Measurements from ENCODE around the gene TREH. TPM values are rescaled to one million over a fixed set of nuclear protein-coding genes. Genes with fewer than 3 reads are reported as not detected.
"Not testable (repeated sequence)": the region's sequence is repeated elsewhere in the genome, so short reads cannot be mapped to it uniquely, and the experiment has no call there.

The TREH gene, protein sequence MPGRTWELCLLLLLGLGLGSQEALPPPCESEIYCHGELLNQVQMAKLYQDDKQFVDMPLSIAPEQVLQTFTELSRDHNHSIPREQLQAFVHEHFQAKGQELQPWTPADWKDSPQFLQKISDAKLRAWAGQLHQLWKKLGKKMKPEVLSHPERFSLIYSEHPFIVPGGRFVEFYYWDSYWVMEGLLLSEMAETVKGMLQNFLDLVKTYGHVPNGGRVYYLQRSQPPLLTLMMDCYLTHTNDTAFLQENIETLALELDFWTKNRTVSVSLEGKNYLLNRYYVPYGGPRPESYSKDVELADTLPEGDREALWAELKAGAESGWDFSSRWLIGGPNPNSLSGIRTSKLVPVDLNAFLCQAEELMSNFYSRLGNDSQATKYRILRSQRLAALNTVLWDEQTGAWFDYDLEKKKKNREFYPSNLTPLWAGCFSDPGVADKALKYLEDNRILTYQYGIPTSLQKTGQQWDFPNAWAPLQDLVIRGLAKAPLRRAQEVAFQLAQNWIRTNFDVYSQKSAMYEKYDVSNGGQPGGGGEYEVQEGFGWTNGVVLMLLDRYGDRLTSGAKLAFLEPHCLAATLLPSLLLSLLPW
- not detected for polyA plus RNA-seq (2013, experiment 1 of 2)
- polyA plus RNA-seq (2013, experiment 2 of 2): not detected

DNA sequence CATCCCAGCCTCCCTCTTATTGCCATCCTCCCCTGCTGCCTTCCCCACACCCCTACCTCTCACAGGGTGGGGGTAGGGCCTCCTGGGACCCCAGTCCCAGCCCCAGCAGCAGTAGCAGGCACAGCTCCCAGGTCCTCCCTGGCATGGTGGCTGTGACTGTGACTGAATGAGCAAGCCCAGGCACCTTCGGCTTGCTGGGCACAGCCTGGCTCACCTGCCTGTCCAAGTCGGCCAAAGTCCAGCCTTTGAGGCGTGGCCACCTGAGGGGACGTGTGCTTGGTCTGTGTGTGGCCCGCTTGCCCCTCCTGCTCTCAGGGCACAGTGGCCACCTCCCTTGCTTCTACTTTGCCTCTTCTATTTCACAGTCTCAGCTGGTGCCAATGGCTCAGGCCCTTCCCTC, at the start of gene TREH:
TSS of gene TREH (minus strand) at position 168 of the 400 bp plus-strand sequence. CDS start at position 145, 23 bp downstream.
- H3K9me3 ChIP-seq (ENCODE audit: control insufficient read depth, low read length): no peaks in the 10 kb centered on the region
- 71% methylated on average over 4 of the region's 5 CpGs for WGBS
- H3K4ac ChIP-seq (ENCODE audit: low read depth in 1 of 2, low read length in 2 of 2): no peak within 1 kb of the TSS
- no peak within 1 kb of the TSS for H2BK5ac ChIP-seq (ENCODE audit: low read depth, low read length, poor library complexity, severe bottlenecking)
- H4K91ac ChIP-seq (ENCODE audit: low read length): no peak within 1 kb of the TSS
- no peak within 1 kb of the TSS for H3K4me2 ChIP-seq (ENCODE audit: low read length, poor library complexity, severe bottlenecking)
- no peaks in the 10 kb centered on the region for H3K36me3 ChIP-seq (ENCODE audit: control insufficient read depth in 1 of 2, insufficient read depth in 2 of 2, low read depth in 1 of 2, low read length in 2 of 2)
- H3K4me1 ChIP-seq (ENCODE audit: control insufficient read depth, insufficient read depth, low read depth, low read length): peaks cover 4% of the 10 kb centered on the region
- H3K79me1 ChIP-seq (replicated peaks; ENCODE audit: low read length, poor library complexity, severe bottlenecking): no peaks in the 10 kb centered on the region
- H3K9ac ChIP-seq (ENCODE audit: low read length): no peak within 1 kb of the TSS
- H3K14ac ChIP-seq (ENCODE audit: low read length in 2 of 2): no peak within 1 kb of the TSS
- no peak for DNase-seq
- H2BK120ac ChIP-seq (ENCODE audit: low read depth, low read length): no peak within 1 kb of the TSS
- no peak within 1 kb of the TSS for H2BK15ac ChIP-seq (ENCODE audit: low read depth, poor library complexity, severe bottlenecking)
- H3K4me3 ChIP-seq (ENCODE audit: insufficient read depth in 1 of 2, low read depth in 1 of 2, low read length in 2 of 2): no peak within 1 kb of the TSS
- no peak within 1 kb of the TSS for H2AK5ac ChIP-seq (ENCODE audit: low read length, severe bottlenecking)
- no peak within 1 kb of the TSS for H2BK12ac ChIP-seq (ENCODE audit: low read length in 2 of 2)
- H3K27ac ChIP-seq (ENCODE audit: low read length, poor library complexity, severe bottlenecking): no peak within 1 kb of the TSS
- no peak within 1 kb of the TSS for H3K23ac ChIP-seq (ENCODE audit: low read length in 2 of 2)
- peaks cover 4 to 8% of the 10 kb centered on the region in 2 experiments for H3K27me3 ChIP-seq (ENCODE audit: control insufficient read depth in 1 of 2, insufficient read depth in 1 of 2, low read length in 2 of 2)
- no peak within 1 kb of the TSS for H3K18ac ChIP-seq (ENCODE audit: low read depth in 1 of 2, low read length in 2 of 2)
- H2AFZ ChIP-seq (ENCODE audit: low read depth, low read length): no peak within 1 kb of the TSS
- H4K8ac ChIP-seq (ENCODE audit: low read length): peak within 1 kb of the TSS; percentile 36

DNA sequence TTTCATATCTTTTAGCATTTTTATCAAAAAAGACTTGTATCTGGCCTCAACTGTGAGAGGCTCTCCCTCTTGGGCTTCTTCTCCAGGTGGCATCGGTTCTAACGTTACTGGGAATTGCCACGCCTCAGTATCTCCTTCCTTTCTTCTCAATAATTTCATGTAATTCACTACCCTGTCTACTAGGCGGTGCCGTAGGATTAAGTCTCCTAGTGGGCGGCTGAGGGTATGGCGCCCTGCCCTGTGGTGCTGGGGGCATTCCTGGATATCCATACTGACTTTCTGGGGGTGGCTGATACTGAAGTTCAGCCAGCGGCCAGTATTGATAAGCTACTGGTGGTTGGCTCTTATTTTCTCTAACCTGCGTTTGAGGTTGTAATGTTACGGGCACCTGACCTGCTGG, 48.7 kb upstream of the TREH start:
- not testable (repeated sequence) for H2BK15ac ChIP-seq (ENCODE audit: low read depth, poor library complexity, severe bottlenecking); H2BK12ac ChIP-seq (ENCODE audit: low read length in 2 of 2); H2AFZ ChIP-seq (ENCODE audit: low read depth, low read length); H3K14ac ChIP-seq (ENCODE audit: low read length in 2 of 2); H3K27ac ChIP-seq (ENCODE audit: low read length, poor library complexity, severe bottlenecking); H3K4me3 ChIP-seq (ENCODE audit: insufficient read depth in 1 of 2, low read depth in 1 of 2, low read length in 2 of 2); H3K27me3 ChIP-seq (ENCODE audit: control insufficient read depth in 1 of 2, insufficient read depth in 1 of 2, low read length in 2 of 2); DNase-seq; H3K4me2 ChIP-seq (ENCODE audit: low read length, poor library complexity, severe bottlenecking); H2BK5ac ChIP-seq (ENCODE audit: low read depth, low read length, poor library complexity, severe bottlenecking); H3K36me3 ChIP-seq (ENCODE audit: control insufficient read depth in 1 of 2, insufficient read depth in 2 of 2, low read depth in 1 of 2, low read length in 2 of 2); H3K18ac ChIP-seq (ENCODE audit: low read depth in 1 of 2, low read length in 2 of 2); H3K9me3 ChIP-seq (ENCODE audit: control insufficient read depth, low read length); H3K23ac ChIP-seq (ENCODE audit: low read length in 2 of 2); H3K79me1 ChIP-seq (replicated peaks; ENCODE audit: low read length, poor library complexity, severe bottlenecking); H3K4me1 ChIP-seq (ENCODE audit: control insufficient read depth, insufficient read depth, low read depth, low read length); H3K9ac ChIP-seq (ENCODE audit: low read length); H4K8ac ChIP-seq (ENCODE audit: low read length); H2AK5ac ChIP-seq (ENCODE audit: low read length, severe bottlenecking); H4K91ac ChIP-seq (ENCODE audit: low read length); H3K4ac ChIP-seq (ENCODE audit: low read depth in 1 of 2, low read length in 2 of 2); H2BK120ac ChIP-seq (ENCODE audit: low read depth, low read length)
- 100% methylated on average over 8 of the region's 10 CpGs for WGBS

DNA sequence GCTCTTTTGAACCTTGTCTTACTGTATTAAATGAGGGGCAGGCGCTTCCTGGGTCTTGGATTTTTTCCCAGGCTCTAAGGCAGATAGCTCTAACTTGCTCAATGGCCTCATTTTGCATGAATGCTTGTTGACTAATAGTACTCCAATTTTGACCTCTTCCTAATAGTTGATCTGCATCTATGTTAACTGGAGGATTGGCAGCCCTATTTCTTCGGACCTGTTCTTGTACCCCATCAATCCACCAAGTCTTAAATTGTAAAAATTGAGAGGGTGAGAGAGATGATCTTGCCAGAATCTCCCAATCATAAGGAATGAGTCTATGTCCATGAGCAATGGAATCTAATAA, 48.2 kb upstream of the TREH start:
- H2BK5ac ChIP-seq (ENCODE audit: low read depth, low read length, poor library complexity, severe bottlenecking); H3K23ac ChIP-seq (ENCODE audit: low read length in 2 of 2); DNase-seq; H3K79me1 ChIP-seq (replicated peaks; ENCODE audit: low read length, poor library complexity, severe bottlenecking); H3K14ac ChIP-seq (ENCODE audit: low read length in 2 of 2); H3K9ac ChIP-seq (ENCODE audit: low read length); H2BK120ac ChIP-seq (ENCODE audit: low read depth, low read length); H3K9me3 ChIP-seq (ENCODE audit: control insufficient read depth, low read length); H3K4me2 ChIP-seq (ENCODE audit: low read length, poor library complexity, severe bottlenecking); H3K4me3 ChIP-seq (ENCODE audit: insufficient read depth in 1 of 2, low read depth in 1 of 2, low read length in 2 of 2); H2BK15ac ChIP-seq (ENCODE audit: low read depth, poor library complexity, severe bottlenecking); H4K91ac ChIP-seq (ENCODE audit: low read length); H3K36me3 ChIP-seq (ENCODE audit: control insufficient read depth in 1 of 2, insufficient read depth in 2 of 2, low read depth in 1 of 2, low read length in 2 of 2); H3K4ac ChIP-seq (ENCODE audit: low read depth in 1 of 2, low read length in 2 of 2); H3K18ac ChIP-seq (ENCODE audit: low read depth in 1 of 2, low read length in 2 of 2); H2BK12ac ChIP-seq (ENCODE audit: low read length in 2 of 2); H3K4me1 ChIP-seq (ENCODE audit: control insufficient read depth, insufficient read depth, low read depth, low read length); H3K27ac ChIP-seq (ENCODE audit: low read length, poor library complexity, severe bottlenecking); H4K8ac ChIP-seq (ENCODE audit: low read length); H3K27me3 ChIP-seq (ENCODE audit: control insufficient read depth in 1 of 2, insufficient read depth in 1 of 2, low read length in 2 of 2); H2AK5ac ChIP-seq (ENCODE audit: low read length, severe bottlenecking); H2AFZ ChIP-seq (ENCODE audit: low read depth, low read length): not testable (repeated sequence)
- no CpG with 5 or more reads among the region's 2 CpGs for WGBS

DNA sequence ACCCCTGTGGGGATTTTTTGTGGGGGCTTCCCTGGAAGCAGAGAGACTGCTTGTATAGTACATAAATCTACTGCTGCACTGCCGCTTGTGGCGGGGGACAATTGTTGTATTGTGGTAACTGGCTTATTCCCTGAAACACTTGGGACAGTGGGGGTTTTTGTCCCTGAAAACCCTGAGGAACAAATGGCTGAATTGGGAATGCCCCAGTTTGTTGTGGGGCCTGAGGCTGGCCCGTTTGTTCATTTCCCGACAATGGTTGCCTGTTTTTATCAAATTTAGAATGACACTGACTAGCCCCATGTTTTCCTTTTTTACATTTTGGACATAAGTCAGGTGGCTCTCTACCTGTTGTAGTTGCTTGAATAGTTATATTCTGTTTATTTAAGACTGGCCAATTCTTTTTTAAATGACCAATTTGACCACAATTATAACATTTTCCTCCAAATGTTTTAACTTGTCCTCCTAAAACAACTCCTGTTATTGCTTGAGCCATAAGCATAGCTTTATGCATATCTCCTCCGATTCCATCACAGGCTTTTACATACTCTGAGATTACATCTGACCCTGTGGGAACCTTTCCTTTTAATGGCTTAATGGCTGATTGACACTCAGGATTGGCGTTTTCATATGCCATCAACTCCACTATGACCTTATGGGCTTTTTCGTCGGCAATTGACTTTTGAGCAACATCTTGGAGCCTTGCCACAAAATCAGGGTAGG, 47.7 kb upstream of the TREH start:
- H3K4me1 ChIP-seq (ENCODE audit: control insufficient read depth, insufficient read depth, low read depth, low read length); H4K8ac ChIP-seq (ENCODE audit: low read length); H3K4me2 ChIP-seq (ENCODE audit: low read length, poor library complexity, severe bottlenecking); H3K27me3 ChIP-seq (ENCODE audit: control insufficient read depth in 1 of 2, insufficient read depth in 1 of 2, low read length in 2 of 2); H3K27ac ChIP-seq (ENCODE audit: low read length, poor library complexity, severe bottlenecking); H2BK120ac ChIP-seq (ENCODE audit: low read depth, low read length); DNase-seq; H3K18ac ChIP-seq (ENCODE audit: low read depth in 1 of 2, low read length in 2 of 2); H3K9ac ChIP-seq (ENCODE audit: low read length); H2BK5ac ChIP-seq (ENCODE audit: low read depth, low read length, poor library complexity, severe bottlenecking); H3K79me1 ChIP-seq (replicated peaks; ENCODE audit: low read length, poor library complexity, severe bottlenecking); H2AK5ac ChIP-seq (ENCODE audit: low read length, severe bottlenecking); H3K36me3 ChIP-seq (ENCODE audit: control insufficient read depth in 1 of 2, insufficient read depth in 2 of 2, low read depth in 1 of 2, low read length in 2 of 2); H3K4me3 ChIP-seq (ENCODE audit: insufficient read depth in 1 of 2, low read depth in 1 of 2, low read length in 2 of 2); H3K4ac ChIP-seq (ENCODE audit: low read depth in 1 of 2, low read length in 2 of 2); H3K14ac ChIP-seq (ENCODE audit: low read length in 2 of 2); H2BK12ac ChIP-seq (ENCODE audit: low read length in 2 of 2); H2AFZ ChIP-seq (ENCODE audit: low read depth, low read length); H3K9me3 ChIP-seq (ENCODE audit: control insufficient read depth, low read length); H4K91ac ChIP-seq (ENCODE audit: low read length); H3K23ac ChIP-seq (ENCODE audit: low read length in 2 of 2); H2BK15ac ChIP-seq (ENCODE audit: low read depth, poor library complexity, severe bottlenecking): not testable (repeated sequence)
- WGBS: 92% methylated on average over 8 of the region's 8 CpGs
